Testis (tissue), 2 donors: ENCODE data around the gene AKAP8.

Experiments
- CTCF ChIP-seq, 3 experiments: fragments of 450-650 bp in 2 of 3; fragments of 200-600 bp in 1 of 3; sonication (generic) in 1 of 3; IDR thresholded peaks; one replicate each; pipeline ENCODE4 v1.5.1; 2016 to 2019; ENCODE audit warnings: antibody characterized with exemption in 3 of 3, mild to moderate bottlenecking in 2 of 3, moderate library complexity in 1 of 3
- POLR2A ChIP-seq: fragments of 450-650 bp; IDR thresholded peaks from one replicate; pipeline ENCODE4 v1.6.1; 2017; ENCODE audit warnings: antibody characterized with exemption, mild to moderate bottlenecking, moderate library complexity

GRCh38 chr19:15353908-15354307 lies 25.7 kb downstream of the AKAP8 start:
- TF ChIP-seq CTCF (IDR thresholded peaks at IDR 0.05), result no peak
- no peak for TF ChIP-seq POLR2A
